ENCODE measurements around the gene ETS2. TPM values are rescaled to one million over a fixed set of nuclear protein-coding genes. Genes with fewer than 3 reads are reported as not detected.

The ETS2 gene
- total and polyA plus RNA-seq, 2 experiments from 2014 or later, result 19.5 to 36.8 TPM

DNA sequence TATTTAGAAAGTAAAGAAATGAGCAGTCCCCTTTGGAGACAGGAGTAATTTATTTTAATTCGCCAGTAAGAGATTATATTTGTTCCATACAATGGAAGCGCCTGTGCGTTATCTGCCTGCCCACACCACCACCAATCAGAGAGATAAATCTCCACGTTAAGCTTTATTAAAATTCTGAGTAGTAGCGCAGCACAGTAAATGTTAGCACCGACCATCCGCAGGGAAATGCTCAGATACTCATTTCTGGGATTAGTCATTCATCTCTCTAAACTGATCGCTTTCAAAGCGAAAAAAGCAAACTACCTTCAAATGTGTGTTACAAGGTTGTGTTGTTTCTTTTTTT is 1.2 kb downstream of the ETS2 start (continued):
- TF ChIP-seq, protein P1, sequence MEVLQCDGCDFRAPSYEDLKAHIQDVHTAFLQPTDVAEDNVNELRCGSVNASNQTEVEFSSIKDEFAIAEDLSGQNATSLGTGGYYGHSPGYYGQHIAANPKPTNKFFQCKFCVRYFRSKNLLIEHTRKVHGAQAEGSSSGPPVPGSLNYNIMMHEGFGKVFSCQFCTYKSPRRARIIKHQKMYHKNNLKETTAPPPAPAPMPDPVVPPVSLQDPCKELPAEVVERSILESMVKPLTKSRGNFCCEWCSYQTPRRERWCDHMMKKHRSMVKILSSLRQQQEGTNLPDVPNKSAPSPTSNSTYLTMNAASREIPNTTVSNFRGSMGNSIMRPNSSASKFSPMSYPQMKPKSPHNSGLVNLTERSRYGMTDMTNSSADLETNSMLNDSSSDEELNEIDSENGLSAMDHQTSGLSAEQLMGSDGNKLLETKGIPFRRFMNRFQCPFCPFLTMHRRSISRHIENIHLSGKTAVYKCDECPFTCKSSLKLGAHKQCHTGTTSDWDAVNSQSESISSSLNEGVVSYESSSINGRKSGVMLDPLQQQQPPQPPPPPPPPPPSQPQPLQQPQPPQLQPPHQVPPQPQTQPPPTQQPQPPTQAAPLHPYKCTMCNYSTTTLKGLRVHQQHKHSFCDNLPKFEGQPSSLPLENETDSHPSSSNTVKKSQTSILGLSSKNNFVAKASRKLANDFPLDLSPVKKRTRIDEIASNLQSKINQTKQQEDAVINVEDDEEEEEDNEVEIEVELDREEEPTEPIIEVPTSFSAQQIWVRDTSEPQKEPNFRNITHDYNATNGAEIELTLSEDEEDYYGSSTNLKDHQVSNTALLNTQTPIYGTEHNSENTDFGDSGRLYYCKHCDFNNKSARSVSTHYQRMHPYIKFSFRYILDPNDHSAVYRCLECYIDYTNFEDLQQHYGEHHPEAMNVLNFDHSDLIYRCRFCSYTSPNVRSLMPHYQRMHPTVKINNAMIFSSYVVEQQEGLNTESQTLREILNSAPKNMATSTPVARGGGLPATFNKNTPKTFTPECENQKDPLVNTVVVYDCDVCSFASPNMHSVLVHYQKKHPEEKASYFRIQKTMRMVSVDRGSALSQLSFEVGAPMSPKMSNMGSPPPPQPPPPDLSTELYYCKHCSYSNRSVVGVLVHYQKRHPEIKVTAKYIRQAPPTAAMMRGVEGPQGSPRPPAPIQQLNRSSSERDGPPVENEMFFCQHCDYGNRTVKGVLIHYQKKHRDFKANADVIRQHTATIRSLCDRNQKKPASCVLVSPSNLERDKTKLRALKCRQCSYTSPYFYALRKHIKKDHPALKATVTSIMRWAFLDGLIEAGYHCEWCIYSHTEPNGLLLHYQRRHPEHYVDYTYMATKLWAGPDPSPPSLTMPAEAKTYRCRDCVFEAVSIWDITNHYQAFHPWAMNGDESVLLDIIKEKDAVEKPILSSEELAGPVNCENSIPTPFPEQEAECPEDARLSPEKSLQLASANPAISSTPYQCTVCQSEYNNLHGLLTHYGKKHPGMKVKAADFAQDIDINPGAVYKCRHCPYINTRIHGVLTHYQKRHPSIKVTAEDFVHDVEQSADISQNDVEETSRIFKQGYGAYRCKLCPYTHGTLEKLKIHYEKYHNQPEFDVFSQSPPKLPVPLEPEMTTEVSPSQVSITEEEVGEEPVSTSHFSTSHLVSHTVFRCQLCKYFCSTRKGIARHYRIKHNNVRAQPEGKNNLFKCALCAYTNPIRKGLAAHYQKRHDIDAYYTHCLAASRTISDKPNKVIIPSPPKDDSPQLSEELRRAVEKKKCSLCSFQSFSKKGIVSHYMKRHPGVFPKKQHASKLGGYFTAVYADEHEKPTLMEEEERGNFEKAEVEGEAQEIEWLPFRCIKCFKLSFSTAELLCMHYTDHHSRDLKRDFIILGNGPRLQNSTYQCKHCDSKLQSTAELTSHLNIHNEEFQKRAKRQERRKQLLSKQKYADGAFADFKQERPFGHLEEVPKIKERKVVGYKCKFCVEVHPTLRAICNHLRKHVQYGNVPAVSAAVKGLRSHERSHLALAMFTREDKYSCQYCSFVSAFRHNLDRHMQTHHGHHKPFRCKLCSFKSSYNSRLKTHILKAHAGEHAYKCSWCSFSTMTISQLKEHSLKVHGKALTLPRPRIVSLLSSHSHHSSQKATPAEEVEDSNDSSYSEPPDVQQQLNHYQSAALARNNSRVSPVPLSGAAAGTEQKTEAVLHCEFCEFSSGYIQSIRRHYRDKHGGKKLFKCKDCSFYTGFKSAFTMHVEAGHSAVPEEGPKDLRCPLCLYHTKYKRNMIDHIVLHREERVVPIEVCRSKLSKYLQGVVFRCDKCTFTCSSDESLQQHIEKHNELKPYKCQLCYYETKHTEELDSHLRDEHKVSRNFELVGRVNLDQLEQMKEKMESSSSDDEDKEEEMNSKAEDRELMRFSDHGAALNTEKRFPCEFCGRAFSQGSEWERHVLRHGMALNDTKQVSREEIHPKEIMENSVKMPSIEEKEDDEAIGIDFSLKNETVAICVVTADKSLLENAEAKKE (CRISPR knock-in tag; IDR thresholded peaks at IDR 0.05), result no peak
- no peak for TF ChIP-seq EZH2 (IDR thresholded peaks at IDR 0.05; ENCODE audit: low read depth, unreplicated experiment)
- TF ChIP-seq STAT1 (IDR thresholded peaks at IDR 0.05; ENCODE audit: unreplicated experiment), result no peak
- no peak for TF ChIP-seq EZH2phosphoT487 (IDR thresholded peaks at IDR 0.05; ENCODE audit: unreplicated experiment)

DNA sequence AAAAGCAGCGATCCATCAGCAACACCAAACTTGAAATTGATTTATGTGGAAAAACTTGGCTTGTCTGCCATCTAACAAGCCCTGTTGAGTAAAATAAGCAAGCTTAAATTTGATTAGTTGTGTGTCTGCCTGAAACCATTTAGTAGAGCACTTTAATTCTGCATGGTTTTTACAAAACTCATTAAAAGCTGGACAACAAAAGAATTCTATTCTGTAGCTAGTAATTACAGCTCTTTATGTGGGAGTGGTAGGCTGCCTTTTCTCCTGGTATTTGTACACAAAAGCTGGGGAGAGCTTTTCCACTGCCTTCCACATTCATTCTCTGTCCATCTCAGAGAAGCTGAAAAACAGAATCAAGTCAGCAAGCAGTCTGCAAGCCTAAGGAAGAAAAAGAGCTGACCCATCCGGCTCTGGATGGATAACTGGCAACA is 1.7 kb downstream of the ETS2 start:
- Histone ChIP-seq H3K36me3 (ENCODE audit: insufficient read depth) (peaks cover 12% of the 10 kb centered on the region; the same call in 1 of the 2 replicates), H3K4me1 (ENCODE audit: insufficient read depth) (peaks cover 56% of the 10 kb centered on the region), H3F3A (replicated peaks; ENCODE audit: low read depth) (peaks cover 4% of the 10 kb centered on the region; the same call in 1 of the 2 replicates), H3K4me2 (peak overlapping the region; percentile 86), H3K79me2 (replicated peaks; ENCODE audit: insufficient read depth) (peaks cover 65% of the 10 kb centered on the region), H3K9me2 (ENCODE audit: insufficient read depth) (0 out of 2 replicates have a peak, but pooled peaks cover 3% of the 10 kb centered on the region), H4K20me1 (replicated peaks; ENCODE audit: insufficient read depth) (peaks cover 11% of the 10 kb centered on the region; the same call in 1 of the 2 replicates), H3K27ac (ENCODE audit: low read depth) (no peak overlapping the region), H3K4me3 (peak overlapping the region; percentile 80), H2AFZ (no peak overlapping the region), H3K27me3 (ENCODE audit: insufficient read depth) (peaks cover 13% of the 10 kb centered on the region)
- ATAC-seq, result no peak
- DNase-seq (ENCODE audit: low spot score), result no peak
- Mint-ChIP-seq H3K9me3 (no peaks in the 10 kb centered on the region; the same call in 1 of the 3 replicates), H3K4me1 (peaks cover 48% of the 10 kb centered on the region), H3K4me3 (peak overlapping the region; percentile 94), H3K36me3 (ENCODE audit: low read depth) (peaks cover 38% of the 10 kb centered on the region), H3K27ac (no peak overlapping the region), H3K27me3 (ENCODE audit: insufficient read depth, low read depth, poor library complexity) (peaks cover 11% of the 10 kb centered on the region)
- TF ChIP-seq POLR2AphosphoS5 (IDR thresholded peaks at IDR 0.05; ENCODE audit: low read depth) (no peak), NANOG (IDR thresholded peaks at IDR 0.05; ENCODE audit: borderline replicate concordance) (no peak), REST (IDR thresholded peaks at IDR 0.05; ENCODE audit: unreplicated experiment) (no peak)

Data from GM23338 (cell line).